GM19328 (cell line): Measurements from ENCODE around the gene AUTS2.

ENCODE experiments used
- ATAC-seq: cut with Tn5 transposase; IDR thresholded peaks from one replicate; pipeline ENCODE4 v1.9.1; 2021; ENCODE audit warnings: mild to moderate bottlenecking, moderate library complexity; ENCODE audit not compliant: unreplicated experiment

AUTS2 gene

GRCh38 chr7:69811476-69812308, 213.4 kb downstream of the AUTS2 start:
- no peak for ATAC-seq

GRCh38 chr7:69812756-69813155, 214.5 kb downstream of the AUTS2 start:
- no peak for ATAC-seq

GRCh38 chr7:69813637-69814240, 215.5 kb downstream of the AUTS2 start:
- ATAC-seq: no peak

GRCh38 chr7:69814421-69814962, 216.2 kb downstream of the AUTS2 start:
- no peak for ATAC-seq

- ATAC-seq: no peak
Measured at GRCh38 chr7:69816501-69816900, 218.2 kb downstream of the AUTS2 start.

- ATAC-seq: no peak
Measured at GRCh38 chr7:69817121-69817520, 218.8 kb downstream of the AUTS2 start.

- ATAC-seq: no peak
Measured at GRCh38 chr7:69817841-69818635, 219.8 kb downstream of the AUTS2 start.

GRCh38 chr7:69818636-69819332, 220.5 kb downstream of the AUTS2 start:
- ATAC-seq: no peak

GRCh38 chr7:69819333-69819705, 221.0 kb downstream of the AUTS2 start:
- ATAC-seq: no peak

GRCh38 chr7:69820479-69821192, 222.4 kb downstream of the AUTS2 start:
- no peak for ATAC-seq

- ATAC-seq: no peak
Measured at GRCh38 chr7:69822386-69822785, 224.1 kb downstream of the AUTS2 start.

GRCh38 chr7:69823151-69823744, 225.0 kb downstream of the AUTS2 start:
- no peak for ATAC-seq

- ATAC-seq: no peak
Measured at GRCh38 chr7:69825113-69825972, 227.1 kb downstream of the AUTS2 start.

- ATAC-seq: no peak
Measured at GRCh38 chr7:69826283-69826682, 228.0 kb downstream of the AUTS2 start.

GRCh38 chr7:69827140-69827539, 228.9 kb downstream of the AUTS2 start:
- no peak for ATAC-seq

- ATAC-seq: no peak
Measured at GRCh38 chr7:69827558-69827957, 229.3 kb downstream of the AUTS2 start.

GRCh38 chr7:69832356-69832755, 234.1 kb downstream of the AUTS2 start:
- no peak for ATAC-seq

GRCh38 chr7:69833964-69834363, 235.7 kb downstream of the AUTS2 start:
- ATAC-seq: no peak

- ATAC-seq: no peak
Measured at GRCh38 chr7:69836702-69837101, 238.4 kb downstream of the AUTS2 start.
